K562 treated with DMSO at 1 percent for 12 hours (cell line): ENCODE data around the gene TMUB2. TPM values are rescaled to one million over a fixed set of nuclear protein-coding genes. Genes with fewer than 3 reads are reported as not detected.

Experiments
- total RNA-seq: library from RNA; unstranded; fragments of 300-600 nt; gene quantifications from 2 replicates; pipeline ENCODE4 v1.2.3, GENCODE V29; 2022; ENCODE audit not compliant: insufficient read depth

TMUB2 gene
- total RNA-seq = 20.7 and 32.2 TPM in 2 replicates

GRCh38 chr17:44186307-44187130 lies at the start of gene TMUB2:
TSS of gene TMUB2 (plus strand) at chr17:44186972. CDS start at chr17:44187709, 737 bp downstream.

GRCh38 chr17:44170499-44171201 lies 16.1 kb upstream of the TMUB2 start, which contains the start of gene ASB16:
TSS of gene ASB16 (plus strand) at chr17:44170704. CDS start at chr17:44170790, 86 bp downstream.

GRCh38 chr17:44199553-44200477 lies 13.0 kb downstream of the TMUB2 start, which contains the start of gene ATXN7L3:
TSS of gene ATXN7L3 (minus strand) at chr17:44199884. CDS start at chr17:44198070, 1,814 bp downstream.

GRCh38 chr17:44219616-44220212 lies 32.9 kb downstream of the TMUB2 start, which contains the start of gene UBTF:
TSS of gene UBTF (minus strand) at chr17:44219675. CDS start at chr17:44218229, 1,446 bp downstream.

Other genes starting within 250 kb of the TMUB2 start
- not detected in 2 replicates for gene PPY, start 244.5 kb upstream of the TMUB2 start, total RNA-seq
- gene PYY, start 233.0 kb upstream of the TMUB2 start, total RNA-seq = not detected in 2 replicates
- 0.28 TPM in 1 of 2 replicates, not detected in the other for gene NAGS, start 182.3 kb upstream of the TMUB2 start, total RNA-seq
- 42.6 and 55.7 TPM in 2 replicates for gene TMEM101, start 172.0 kb upstream of the TMUB2 start, total RNA-seq
- 27.6 and 41.9 TPM in 2 replicates for gene LSM12, start 120.3 kb upstream of the TMUB2 start, total RNA-seq
- gene G6PC3, start 116.2 kb upstream of the TMUB2 start, total RNA-seq = 40.2 and 50.4 TPM in 2 replicates
- 31.7 and 48.2 TPM in 2 replicates for gene HDAC5, start 63.3 kb upstream of the TMUB2 start, total RNA-seq
- 8.5 and 15.5 TPM in 2 replicates for gene HROB, start 45.0 kb upstream of the TMUB2 start, total RNA-seq
- gene ASB16, start 16.3 kb upstream of the TMUB2 start, total RNA-seq = 2.2 TPM in 1 of 2 replicates, not detected in the other
- 36.9 and 58.7 TPM in 2 replicates for gene ATXN7L3, start 12.9 kb downstream of the TMUB2 start, total RNA-seq
- gene UBTF, start 32.7 kb downstream of the TMUB2 start, total RNA-seq = 26.5 and 52.8 TPM in 2 replicates
- gene SLC4A1, start 81.2 kb downstream of the TMUB2 start, total RNA-seq = 2.7 and 4.7 TPM in 2 replicates
- not detected in 2 replicates for gene RUNDC3A, start 121.6 kb downstream of the TMUB2 start, total RNA-seq
- gene SLC25A39, start 137.9 kb downstream of the TMUB2 start, total RNA-seq = 187 and 212 TPM in 2 replicates
- 259 and 294 TPM in 2 replicates for gene GRN, start 158.3 kb downstream of the TMUB2 start, total RNA-seq
- gene FAM171A2, start 176.9 kb downstream of the TMUB2 start, total RNA-seq = 18.5 and 20.4 TPM in 2 replicates
- gene ITGA2B, start 202.7 kb downstream of the TMUB2 start, total RNA-seq = 3.9 and 6.3 TPM in 2 replicates